Transverse colon (tissue), 4 donors: ENCODE results near the gene ARSG.
"Not testable (repeated sequence)": the region's sequence is repeated elsewhere in the genome, so short reads cannot be mapped to it uniquely, and the experiment has no call there.

Experiments
- POLR2A ChIP-seq: fragments of 450-650 bp; IDR thresholded peaks from one replicate; pipeline ENCODE4 v1.6.1; 2016; ENCODE audit warnings: antibody characterized with exemption, mild to moderate bottlenecking, moderate library complexity
- POLR2AphosphoS5 ChIP-seq, 3 donors: sonication (generic); formaldehyde crosslinking; IDR thresholded peaks; one replicate each; pipeline ENCODE4 v1.6.1; 2016; ENCODE audit warnings: antibody characterized with exemption in 3 of 3
- TF ChIP-seq, protein P1 (sequence below), 5 experiments: fragments of 200-600 bp in 3 of 5; fragments of 450-650 bp in 2 of 5; sonication (generic) in 3 of 5; IDR thresholded peaks; 1 replicate in 2 of 5; 2 replicates in 3 of 5; pipeline ENCODE4 v1.5.1; 2016 to 2017; ENCODE audit warnings: antibody characterized with exemption in 5 of 5, inconsistent platforms in 3 of 5, mild to moderate bottlenecking in 2 of 5, moderate library complexity in 1 of 5

DNA sequence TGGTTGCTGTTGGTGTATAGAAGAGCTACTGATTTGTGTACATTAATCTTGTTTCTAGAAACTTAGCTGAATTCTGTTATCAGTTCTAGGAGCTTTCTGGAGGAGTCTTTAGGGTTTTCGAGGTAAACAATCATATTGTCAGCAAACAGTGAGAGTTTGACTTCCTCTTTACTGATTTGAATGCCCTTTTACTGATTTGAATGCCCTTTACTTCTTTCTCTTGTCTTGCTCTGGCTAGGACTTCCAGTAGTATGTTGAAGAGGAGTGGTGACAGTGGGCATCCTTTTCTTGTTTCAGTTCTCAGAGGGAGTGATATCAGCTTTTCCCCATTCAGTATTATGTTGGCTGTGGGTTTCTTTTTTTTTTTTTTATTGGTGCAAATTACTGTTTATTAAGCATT is 116.4 kb downstream of the ARSG start:
- TF ChIP-seq, protein P1, sequence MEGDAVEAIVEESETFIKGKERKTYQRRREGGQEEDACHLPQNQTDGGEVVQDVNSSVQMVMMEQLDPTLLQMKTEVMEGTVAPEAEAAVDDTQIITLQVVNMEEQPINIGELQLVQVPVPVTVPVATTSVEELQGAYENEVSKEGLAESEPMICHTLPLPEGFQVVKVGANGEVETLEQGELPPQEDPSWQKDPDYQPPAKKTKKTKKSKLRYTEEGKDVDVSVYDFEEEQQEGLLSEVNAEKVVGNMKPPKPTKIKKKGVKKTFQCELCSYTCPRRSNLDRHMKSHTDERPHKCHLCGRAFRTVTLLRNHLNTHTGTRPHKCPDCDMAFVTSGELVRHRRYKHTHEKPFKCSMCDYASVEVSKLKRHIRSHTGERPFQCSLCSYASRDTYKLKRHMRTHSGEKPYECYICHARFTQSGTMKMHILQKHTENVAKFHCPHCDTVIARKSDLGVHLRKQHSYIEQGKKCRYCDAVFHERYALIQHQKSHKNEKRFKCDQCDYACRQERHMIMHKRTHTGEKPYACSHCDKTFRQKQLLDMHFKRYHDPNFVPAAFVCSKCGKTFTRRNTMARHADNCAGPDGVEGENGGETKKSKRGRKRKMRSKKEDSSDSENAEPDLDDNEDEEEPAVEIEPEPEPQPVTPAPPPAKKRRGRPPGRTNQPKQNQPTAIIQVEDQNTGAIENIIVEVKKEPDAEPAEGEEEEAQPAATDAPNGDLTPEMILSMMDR (IDR thresholded peaks at IDR 0.05): not testable (repeated sequence)
- not testable (repeated sequence) for TF ChIP-seq POLR2A; POLR2AphosphoS5 (IDR thresholded peaks at IDR 0.05)
